ENCODE data around the gene NDUFAF3. TPM values are rescaled to one million over a fixed set of nuclear protein-coding genes. Genes with fewer than 3 reads are reported as not detected.

The NDUFAF3 gene
- total RNA-seq, 4 donors from 2014 or later, result 50.8 to 88.1 (median 54.1) TPM

- no peak for DNase-seq
- H3K27ac ChIP-seq, result peak overlapping the region; percentile 94 to 98 (median 96)
- H3K4me3 ChIP-seq, result peak overlapping the region; percentile 69 to 85 (median 76)
- H3K36me3 ChIP-seq, result peaks cover 36 to 84% (median 50%) of the 10 kb centered on the region in 3 donors
- intact Hi-C loops (cut with DNase I), result loop anchor here (10.0 kb wide), 1 partner anchor 67 kb away; the partner anchor contains the start of gene QRICH1
- no peaks in the 10 kb centered on the region for H3K9me3 ChIP-seq
- peaks cover 14 to 65% (median 19%) of the 10 kb centered on the region in 3 donors for H3K4me1 ChIP-seq
- no peaks in the 10 kb centered on the region for H3K27me3 ChIP-seq
- TF ChIP-seq POLR2A (IDR thresholded peaks at IDR 0.05) (no peak), CTCF (IDR thresholded peaks at IDR 0.05) (no peak)
- 17 to 63% methylated on average over 1 to 4 of the region's 4 CpGs for WGBS, 2 donors
Observed at GRCh38 chr3:49028298-49028672, 6.4 kb downstream of the NDUFAF3 start.

- Histone ChIP-seq H3K36me3 (peaks cover 29 to 84% (median 46%) of the 10 kb centered on the region in 3 donors), H3K9me3 (no peaks in the 10 kb centered on the region), H3K27ac (peak within 1 kb of the TSS; percentile 94 to 98 (median 96)), H3K4me1 (peaks cover 12 to 59% (median 16%) of the 10 kb centered on the region in 3 donors), H3K4me3 (peak within 1 kb of the TSS; percentile 69 to 85 (median 76)), H3K27me3 (no peaks in the 10 kb centered on the region)
- intact Hi-C loops (cut with DNase I), result loop anchor here (10.0 kb wide), 1 partner anchor 66 kb away; the partner anchor contains the start of gene QRICH1
- WGBS, 2 donors, result 0 to 4% methylated on average over 7 to 11 of the region's 55 CpGs
- TF ChIP-seq CTCF (IDR thresholded peaks at IDR 0.05) (peak in 2 of 6 experiments; percentile 23 to 53), POLR2A (IDR thresholded peaks at IDR 0.05) (peak in 3 of 4 donors; percentile 78 to 97 (median 96))
- peak; percentile 53 for DNase-seq
Observed at GRCh38 chr3:49028673-49029562, 7.0 kb downstream of the NDUFAF3 start, which contains the start of gene IMPDH2. IMPDH2 (minus strand) TSS chr3:49029398; CDS start chr3:49029350, 48 bp downstream.

- no peak for DNase-seq
- peaks cover 12 to 52% (median 16%) of the 10 kb centered on the region in 3 donors for H3K4me1 ChIP-seq
- H3K4me3 ChIP-seq, result peak overlapping the region; percentile 69 to 85 (median 76)
- peaks cover 23 to 84% (median 46%) of the 10 kb centered on the region in 3 donors for H3K36me3 ChIP-seq
- H3K9me3 ChIP-seq, result no peaks in the 10 kb centered on the region
- no peaks in the 10 kb centered on the region for H3K27me3 ChIP-seq
- H3K27ac ChIP-seq, result peak overlapping the region; percentile 94 to 98 (median 96)
- TF ChIP-seq POLR2A (IDR thresholded peaks at IDR 0.05), result no peak
- 0 to 3% methylated on average over 7 of the region's 7 CpGs for WGBS, 2 donors
- intact Hi-C loops (cut with DNase I), result loop anchor here (10.0 kb wide), 1 partner anchor 65 kb away; the partner anchor contains the start of gene QRICH1
Observed at GRCh38 chr3:49029563-49029884, 7.6 kb downstream of the NDUFAF3 start.

GRCh38 chr3:49030321-49030720 is 8.4 kb downstream of the NDUFAF3 start:
- Histone ChIP-seq H3K4me3 (no peak overlapping the region), H3K36me3 (peaks cover 21 to 84% (median 46%) of the 10 kb centered on the region in 3 donors), H3K27me3 (no peaks in the 10 kb centered on the region), H3K27ac (peak overlapping the region in 1 of 4 donors; percentile 98), H3K4me1 (peaks cover 12 to 44% (median 16%) of the 10 kb centered on the region in 3 donors), H3K9me3 (no peaks in the 10 kb centered on the region)
- intact Hi-C loops (cut with DNase I), result no loop called here
- 90% methylated on average over 6 of the region's 6 CpGs for WGBS, 2 donors
- TF ChIP-seq POLR2A (IDR thresholded peaks at IDR 0.05) (no peak), CTCF (IDR thresholded peaks at IDR 0.05) (no peak)
- DNase-seq, result no peak

GRCh38 chr3:49032646-49033304 is 10.9 kb downstream of the NDUFAF3 start:
- Histone ChIP-seq H3K36me3 (peaks cover 9 to 84% (median 33%) of the 10 kb centered on the region in 3 donors), H3K27ac (no peak overlapping the region), H3K4me1 (peaks cover 12 to 21% (median 12%) of the 10 kb centered on the region in 3 donors), H3K27me3 (no peaks in the 10 kb centered on the region), H3K4me3 (no peak overlapping the region), H3K9me3 (no peaks in the 10 kb centered on the region)
- intact Hi-C loops (cut with DNase I), result no loop called here
- no peak for DNase-seq
- 70 to 85% methylated on average over 3 to 5 of the region's 6 CpGs for WGBS, 2 donors
- TF ChIP-seq POLR2A (IDR thresholded peaks at IDR 0.05) (no peak), CTCF (IDR thresholded peaks at IDR 0.05) (no peak)

Measured in esophagus squamous epithelium (tissue), 5 donors.